Neural crest cell (in vitro differentiated cells): ENCODE results near the gene PCCA. TPM values are rescaled to one million over a fixed set of nuclear protein-coding genes. Genes with fewer than 3 reads are reported as not detected.

ENCODE experiments used
- DNase-seq: peaks from one replicate; pipeline ENCODE4 v3.0.0; 2021; ENCODE audit warnings: low read depth, mixed read lengths, low spot score
- H3K27ac Mint-ChIP-seq: one replicate; pipeline ENCODE4 v1.8.0; 2021; ENCODE audit warnings: mild to moderate bottlenecking, mixed read lengths; ENCODE audit not compliant: unreplicated experiment
- H3K27me3 Mint-ChIP-seq: 2 replicates; pipeline ENCODE4 v1.8.0; 2021; ENCODE audit warnings: low read depth, mild to moderate bottlenecking, mixed read lengths
- H3K36me3 Mint-ChIP-seq: 2 replicates; pipeline ENCODE4 v1.8.0; 2021; ENCODE audit warnings: low read depth, mild to moderate bottlenecking, mixed read lengths
- H3K4me1 Mint-ChIP-seq: 2 replicates; pipeline ENCODE4 v1.8.0; 2021; ENCODE audit warnings: mixed read lengths
- H3K4me3 Mint-ChIP-seq: one replicate; pipeline ENCODE4 v1.8.0; 2021; ENCODE audit warnings: mild to moderate bottlenecking, mixed read lengths
- H3K9me3 Mint-ChIP-seq: 2 replicates; pipeline ENCODE4 v1.8.0; 2021; ENCODE audit warnings: mixed read lengths
- CTCF ChIP-seq: fragments of 200-600 bp; sonication (generic); conservative IDR thresholded peaks from 2 replicates; pipeline ENCODE4 v1.5.0; 2021; ENCODE audit warnings: antibody characterized with exemption, mild to moderate bottlenecking
- total RNA-seq: library from RNA; stranded (reverse); gene quantifications from 2 replicates; pipeline ENCODE4 v1.2.1, GENCODE V29; 2021

PCCA gene
- total RNA-seq, 1 donor from 2014 or later: 40.6 TPM

DNA sequence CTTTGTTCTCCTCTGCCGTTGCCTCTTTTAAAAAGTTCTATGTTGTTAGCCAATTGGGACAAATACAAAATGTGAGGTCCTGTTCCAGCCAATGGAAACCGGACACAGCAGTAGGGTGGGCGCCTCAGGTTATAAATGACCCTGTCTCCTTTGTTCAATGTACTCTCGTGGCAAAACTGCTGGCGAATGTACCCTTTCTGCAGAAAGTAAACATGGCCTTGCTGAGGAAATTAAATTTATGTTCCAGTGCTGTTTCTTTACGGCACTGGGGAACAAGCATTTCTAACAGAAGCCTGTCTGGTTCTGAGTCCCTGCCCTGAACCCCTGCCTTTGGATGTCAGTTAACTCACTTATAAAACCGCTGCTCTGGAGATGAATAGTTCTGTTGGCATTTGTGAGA lies 140.7 kb downstream of the PCCA start:
- no peak overlapping the region for H3K27ac Mint-ChIP-seq
- H3K27me3 Mint-ChIP-seq: no peaks in the 10 kb centered on the region
- peaks cover 22% of the 10 kb centered on the region for H3K4me1 Mint-ChIP-seq
- H3K4me3 Mint-ChIP-seq: no peak overlapping the region
- H3K9me3 Mint-ChIP-seq: no peaks in the 10 kb centered on the region
- no peak for TF ChIP-seq CTCF
- H3K36me3 Mint-ChIP-seq: peaks cover 4% of the 10 kb centered on the region
- no peak for DNase-seq

DNA sequence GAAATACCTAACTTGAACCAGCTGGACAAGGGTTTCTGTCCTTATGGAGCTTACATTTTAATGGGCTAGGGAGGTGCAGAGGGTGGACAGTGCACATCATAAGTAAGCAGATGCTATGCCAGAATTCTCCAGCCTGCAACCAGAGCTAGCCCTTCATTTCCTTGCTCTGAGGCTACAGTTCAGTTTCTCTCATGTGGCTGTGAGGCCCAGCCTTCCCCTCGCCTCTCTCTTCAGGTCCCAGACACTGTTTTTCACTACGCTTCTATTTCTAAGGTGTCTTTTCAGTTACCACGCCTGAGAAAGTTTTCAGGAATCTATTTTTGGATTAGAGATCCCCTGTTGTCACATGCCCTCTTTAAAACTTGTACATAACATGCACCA lies 141.9 kb downstream of the PCCA start:
- Mint-ChIP-seq H3K36me3 (peaks cover 3% of the 10 kb centered on the region), H3K4me1 (peaks cover 31% of the 10 kb centered on the region), H3K27me3 (no peaks in the 10 kb centered on the region), H3K9me3 (no peaks in the 10 kb centered on the region), H3K4me3 (no peak overlapping the region), H3K27ac (no peak overlapping the region)
- no peak for TF ChIP-seq CTCF
- no peak for DNase-seq

GRCh38 chr13:100231176-100231575 lies 142.3 kb downstream of the PCCA start:
- Mint-ChIP-seq H3K27ac (no peak overlapping the region), H3K4me3 (no peak overlapping the region), H3K4me1 (peaks cover 31% of the 10 kb centered on the region), H3K27me3 (no peaks in the 10 kb centered on the region), H3K9me3 (no peaks in the 10 kb centered on the region), H3K36me3 (peaks cover 3% of the 10 kb centered on the region)
- no peak for DNase-seq
- TF ChIP-seq CTCF: no peak

DNA sequence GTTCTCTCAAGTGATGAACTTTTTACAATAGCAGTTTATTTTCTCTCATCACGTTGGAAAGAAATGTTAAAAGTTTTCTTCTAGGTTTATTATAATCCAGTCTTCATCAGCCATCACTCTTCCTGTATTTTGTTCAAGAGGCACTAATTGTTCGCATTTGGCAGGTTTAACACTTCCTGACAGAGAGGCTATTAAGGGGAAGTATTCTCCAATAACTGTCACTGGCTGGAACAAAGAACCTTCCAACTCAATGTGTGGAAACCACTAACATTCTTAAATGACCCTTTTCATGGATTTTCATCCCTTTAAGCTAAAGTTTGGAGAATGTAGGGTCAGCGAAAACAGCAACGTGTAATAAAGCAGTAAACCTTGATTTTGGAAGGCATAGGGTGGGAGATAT lies 145.1 kb downstream of the PCCA start:
- H3K4me1 Mint-ChIP-seq: peaks cover 31% of the 10 kb centered on the region
- no peak for DNase-seq
- peaks cover 2% of the 10 kb centered on the region for H3K36me3 Mint-ChIP-seq
- TF ChIP-seq CTCF: no peak
- no peaks in the 10 kb centered on the region for H3K9me3 Mint-ChIP-seq
- peak overlapping the region; percentile 13 for H3K4me3 Mint-ChIP-seq
- no peaks in the 10 kb centered on the region for H3K27me3 Mint-ChIP-seq
- peak overlapping the region; percentile 35 for H3K27ac Mint-ChIP-seq

GRCh38 chr13:100234524-100235136 lies 145.7 kb downstream of the PCCA start:
- no peak for DNase-seq
- Mint-ChIP-seq H3K36me3 (peaks cover 2% of the 10 kb centered on the region), H3K27ac (no peak overlapping the region), H3K4me1 (peaks cover 32% of the 10 kb centered on the region), H3K4me3 (peak overlapping the region; percentile 13), H3K27me3 (no peaks in the 10 kb centered on the region), H3K9me3 (no peaks in the 10 kb centered on the region)
- TF ChIP-seq CTCF: no peak
